SK-N-SH treated with all-trans-retinoic acid at 6 μM for 48 hours (cell line): ENCODE data around the gene PLGLB2.
"Not testable (repeated sequence)": the region's sequence is repeated elsewhere in the genome, so short reads cannot be mapped to it uniquely, and the experiment has no call there.

Source experiments
- ARNTL ChIP-seq: fragments of 450-650 bp; formaldehyde crosslinking; IDR thresholded peaks from 2 replicates; pipeline ENCODE4 v1.5.0; 2020; ENCODE audit warnings: low read depth, mild to moderate bottlenecking, moderate library complexity, borderline replicate concordance
- BACH2 ChIP-seq: fragments of 250-450 bp; sonication (Bioruptor Pico); IDR thresholded peaks from 2 replicates; pipeline ENCODE4 v1.9.0; 2021; ENCODE audit warnings: mild to moderate bottlenecking, borderline replicate concordance
- OSR1 ChIP-seq: fragments of 250-450 bp; sonication (Bioruptor Pico); IDR thresholded peaks from 2 replicates; pipeline ENCODE4 v1.8.0; 2022; ENCODE audit warnings: moderate library complexity, mild to moderate bottlenecking, inconsistent platforms
- POU6F1 ChIP-seq: fragments of 250-450 bp; sonication (Bioruptor Pico); IDR thresholded peaks from 2 replicates; pipeline ENCODE4 v1.8.0; 2021; ENCODE audit warnings: low read depth, mild to moderate bottlenecking, moderate library complexity, borderline replicate concordance
- TOX ChIP-seq: fragments of 250-450 bp; sonication (Bioruptor Pico); IDR thresholded peaks from 2 replicates; pipeline ENCODE4 v1.8.0; 2021; ENCODE audit warnings: mild to moderate bottlenecking, moderate library complexity, borderline replicate concordance
- ZFP3 ChIP-seq: fragments of 250-450 bp; sonication (Bioruptor Pico); IDR thresholded peaks from 2 replicates; pipeline ENCODE4 v1.5.0; 2020; ENCODE audit warnings: mild to moderate bottlenecking, moderate library complexity
- ZNF70 ChIP-seq: fragments of 450-650 bp; formaldehyde crosslinking; IDR thresholded peaks from 2 replicates; pipeline ENCODE4 v1.5.0; 2020; ENCODE audit warnings: mild to moderate bottlenecking, moderate library complexity

DNA sequence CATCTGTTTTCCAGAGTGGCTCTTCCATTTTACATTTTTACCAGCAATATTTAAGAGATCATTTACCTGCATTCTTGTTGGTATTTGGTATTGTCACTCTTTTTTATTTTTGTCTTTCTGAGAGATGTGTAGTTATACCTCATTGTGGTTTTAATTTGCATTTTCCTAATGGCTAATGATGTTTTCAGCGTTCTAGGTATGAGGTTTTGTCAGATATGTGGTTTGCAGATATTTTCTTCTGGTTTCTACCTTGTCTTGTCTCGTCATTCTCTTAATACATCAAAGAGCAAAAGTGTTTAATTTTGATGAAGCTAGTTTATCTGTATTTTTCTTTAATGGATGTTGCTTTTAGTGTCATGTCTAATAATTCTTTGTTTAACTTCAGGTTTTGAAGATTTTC lies 39.5 kb upstream of the PLGLB2 start:
- not testable (repeated sequence) for TF ChIP-seq ARNTL, OSR1, POU6F1, BACH2, TOX, ZNF70, ZFP3 (CRISPR knock-in tag)
